Astrocyte (in vitro differentiated cells and primary cell): Measurements from ENCODE around the gene USP3. TPM values are rescaled to one million over a fixed set of nuclear protein-coding genes. Genes with fewer than 3 reads are reported as not detected.

ENCODE experiments used
- DNase-seq: peaks from one replicate; pipeline ENCODE4 v3.0.0-alpha.2; 2010; ENCODE audit warnings: low read depth
- FAIRE-seq: peaks from 2 replicates; lab custom pipeline; 2011; peaks lifted over from hg19 to GRCh38; lab: Jason Lieb, UNC
- H2AFZ ChIP-seq: 2 replicates; pipeline ENCODE4 v1.6.0; 2012; ENCODE audit warnings: low read depth, low read length, inconsistent platforms
- H3K27ac ChIP-seq: 2 replicates; pipeline ENCODE4 v1.5.1; 2011; ENCODE audit warnings: low read depth, low read length, inconsistent platforms
- H3K27me3 ChIP-seq: 2 replicates; pipeline ENCODE4 v1.6.0; 2011; ENCODE audit warnings: low read length, inconsistent platforms; ENCODE audit not compliant: insufficient read depth
- H3K36me3 ChIP-seq: 2 replicates; pipeline ENCODE4 v1.5.1; 2011; ENCODE audit warnings: low read length, inconsistent platforms; ENCODE audit not compliant: insufficient read depth
- H3K4me1 ChIP-seq: 2 replicates; pipeline ENCODE4 v1.5.1; 2011; ENCODE audit warnings: low read length, inconsistent platforms; ENCODE audit not compliant: insufficient read depth
- H3K4me2 ChIP-seq: 2 replicates; pipeline ENCODE4 v1.6.0; 2012; ENCODE audit warnings: low read length, inconsistent platforms
- H3K4me3 ChIP-seq: 2 replicates; pipeline ENCODE4 v1.5.1; 2011; ENCODE audit warnings: low read depth, mild to moderate bottlenecking, low read length, inconsistent platforms; ENCODE audit not compliant: insufficient read depth
- H3K79me2 ChIP-seq: 2 replicates; pipeline ENCODE4 v1.6.0; 2012; ENCODE audit warnings: mild to moderate bottlenecking, low read length, inconsistent platforms; ENCODE audit not compliant: insufficient read depth
- H3K9ac ChIP-seq: 2 replicates; pipeline ENCODE4 v1.6.0; 2012; ENCODE audit warnings: mild to moderate bottlenecking, low read length, inconsistent platforms
- H3K9me3 ChIP-seq: 2 replicates; pipeline ENCODE4 v1.5.1; 2012; ENCODE audit warnings: low read depth, mild to moderate bottlenecking, low read length, inconsistent platforms; ENCODE audit not compliant: insufficient read depth
- H4K20me1 ChIP-seq: 2 replicates; pipeline ENCODE4 v1.6.0; 2012; ENCODE audit warnings: low read length, inconsistent platforms; ENCODE audit not compliant: insufficient read depth
- H3K27ac Mint-ChIP-seq: one replicate; pipeline ENCODE4 v1.8.0; 2021; ENCODE audit warnings: mild to moderate bottlenecking, mixed read lengths; ENCODE audit not compliant: unreplicated experiment
- H3K27me3 Mint-ChIP-seq: one replicate; pipeline ENCODE4 v1.8.0; 2021; ENCODE audit warnings: low read depth, mixed read lengths; ENCODE audit not compliant: unreplicated experiment
- H3K36me3 Mint-ChIP-seq: one replicate; pipeline ENCODE4 v1.8.0; 2021; ENCODE audit warnings: low read depth, mixed read lengths; ENCODE audit not compliant: unreplicated experiment
- H3K4me1 Mint-ChIP-seq: one replicate; pipeline ENCODE4 v1.8.0; 2021; ENCODE audit warnings: low read depth, mixed read lengths; ENCODE audit not compliant: unreplicated experiment
- H3K4me3 Mint-ChIP-seq: one replicate; pipeline ENCODE4 v1.8.0; 2021; ENCODE audit warnings: mild to moderate bottlenecking, moderate library complexity, mixed read lengths; ENCODE audit not compliant: unreplicated experiment
- H3K9me3 Mint-ChIP-seq: one replicate; pipeline ENCODE4 v1.8.0; 2021; ENCODE audit warnings: mild to moderate bottlenecking, mixed read lengths; ENCODE audit not compliant: unreplicated experiment
- CTCF ChIP-seq: IDR thresholded peaks from 2 replicates; pipeline ENCODE4 v1.5.1; 2011; ENCODE audit warnings: low read depth, mild to moderate bottlenecking, inconsistent platforms, low read length, moderate library complexity; ENCODE audit not compliant: insufficient read depth
- EZH2 ChIP-seq: IDR thresholded peaks from 2 replicates; pipeline ENCODE4 v1.6.1; 2012; ENCODE audit warnings: mild to moderate bottlenecking, low read length, inconsistent platforms; ENCODE audit not compliant: insufficient read depth
- total RNA-seq: library from RNA; stranded (reverse); gene quantifications from 2 replicates; pipeline ENCODE4 v1.2.1, GENCODE V29; 2021

Gene USP3
- total RNA-seq, 1 donor from 2014 or later: 38.1 TPM

GRCh38 chr15:63630036-63630751 is 125.8 kb downstream of the USP3 start:
- Mint-ChIP-seq H3K9me3 (no peaks in the 10 kb centered on the region), H3K4me1 (no peaks in the 10 kb centered on the region), H3K4me3 (no peak overlapping the region), H3K36me3 (peaks cover 10% of the 10 kb centered on the region), H3K27ac (no peak overlapping the region), H3K27me3 (no peaks in the 10 kb centered on the region)
- Histone ChIP-seq H3K9me3 (no peaks in the 10 kb centered on the region), H3K9ac (no peak overlapping the region), H3K79me2 (no peaks in the 10 kb centered on the region), H3K27me3 (no peaks in the 10 kb centered on the region), H2AFZ (no peak overlapping the region), H4K20me1 (no peaks in the 10 kb centered on the region), H3K4me1 (no peaks in the 10 kb centered on the region), H3K4me3 (no peak overlapping the region), H3K4me2 (no peak overlapping the region), H3K36me3 (peaks cover 37% of the 10 kb centered on the region), H3K27ac (no peak overlapping the region)
- no peak for TF ChIP-seq EZH2
- TF ChIP-seq CTCF: no peak
- FAIRE-seq: no peak
- no peak for DNase-seq

GRCh38 chr15:63633312-63633711 is 128.9 kb downstream of the USP3 start:
- H3K36me3 Mint-ChIP-seq: peaks cover 11% of the 10 kb centered on the region

More at GRCh38 chr15:63633312-63633711, 128.9 kb downstream of the USP3 start:
- Histone ChIP-seq H3K4me2 (no peak overlapping the region), H3K9ac (no peak overlapping the region), H2AFZ (no peak overlapping the region), H3K27me3 (no peaks in the 10 kb centered on the region), H3K4me3 (no peak overlapping the region), H4K20me1 (no peaks in the 10 kb centered on the region), H3K4me1 (no peaks in the 10 kb centered on the region), H3K79me2 (no peaks in the 10 kb centered on the region), H3K27ac (no peak overlapping the region), H3K36me3 (peaks cover 34% of the 10 kb centered on the region), H3K9me3 (no peaks in the 10 kb centered on the region)
- FAIRE-seq (no peak), DNase-seq (no peak)
- no peak overlapping the region for H3K27ac Mint-ChIP-seq
- H3K4me1 Mint-ChIP-seq: no peaks in the 10 kb centered on the region
- H3K9me3 Mint-ChIP-seq: no peaks in the 10 kb centered on the region
- TF ChIP-seq CTCF: no peak
- TF ChIP-seq EZH2: no peak
- H3K27me3 Mint-ChIP-seq: no peaks in the 10 kb centered on the region
- H3K4me3 Mint-ChIP-seq: no peak overlapping the region
